ENCODE measurements around the gene UBE4A.
"Not testable (repeated sequence)": the region's sequence is repeated elsewhere in the genome, so short reads cannot be mapped to it uniquely, and the experiment has no call there.

The UBE4A gene

DNA sequence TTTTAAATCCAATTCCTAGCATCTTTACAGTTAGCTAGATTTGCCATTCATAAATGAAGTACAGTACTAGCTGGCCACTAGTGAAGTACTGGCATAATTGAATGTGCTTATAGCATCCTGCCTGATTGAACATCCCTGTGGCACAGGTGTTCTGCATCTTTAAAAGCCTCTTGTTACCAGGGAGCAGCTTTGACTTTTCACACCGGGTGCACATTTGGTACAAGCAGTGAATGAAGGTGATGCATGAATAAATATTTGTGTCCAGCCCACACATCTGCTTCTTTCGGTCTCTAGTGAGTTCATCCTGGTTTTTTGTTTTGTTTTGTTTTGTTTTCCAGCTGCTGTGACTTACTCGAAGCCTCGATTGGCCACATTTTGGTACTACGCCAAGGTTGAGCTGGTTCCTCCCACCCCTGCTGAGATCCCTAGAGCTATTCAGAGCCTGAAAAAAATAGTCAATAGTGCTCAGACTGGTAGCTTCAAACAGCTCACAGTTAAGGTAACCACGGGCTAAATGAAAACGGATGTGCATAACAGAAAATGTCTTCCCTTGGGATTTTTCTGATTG is 47.3 kb downstream of the UBE4A start:
- Mint-ChIP-seq H3K4me3 (no peak overlapping the region), H3K27ac (no peak overlapping the region), H3K9me3 (no peaks in the 10 kb centered on the region), H3K36me3 (peaks cover 43% of the 10 kb centered on the region), H3K27me3 (no peaks in the 10 kb centered on the region), H3K4me1 (peaks cover 57% of the 10 kb centered on the region)
- ATAC-seq, result no peak

DNA sequence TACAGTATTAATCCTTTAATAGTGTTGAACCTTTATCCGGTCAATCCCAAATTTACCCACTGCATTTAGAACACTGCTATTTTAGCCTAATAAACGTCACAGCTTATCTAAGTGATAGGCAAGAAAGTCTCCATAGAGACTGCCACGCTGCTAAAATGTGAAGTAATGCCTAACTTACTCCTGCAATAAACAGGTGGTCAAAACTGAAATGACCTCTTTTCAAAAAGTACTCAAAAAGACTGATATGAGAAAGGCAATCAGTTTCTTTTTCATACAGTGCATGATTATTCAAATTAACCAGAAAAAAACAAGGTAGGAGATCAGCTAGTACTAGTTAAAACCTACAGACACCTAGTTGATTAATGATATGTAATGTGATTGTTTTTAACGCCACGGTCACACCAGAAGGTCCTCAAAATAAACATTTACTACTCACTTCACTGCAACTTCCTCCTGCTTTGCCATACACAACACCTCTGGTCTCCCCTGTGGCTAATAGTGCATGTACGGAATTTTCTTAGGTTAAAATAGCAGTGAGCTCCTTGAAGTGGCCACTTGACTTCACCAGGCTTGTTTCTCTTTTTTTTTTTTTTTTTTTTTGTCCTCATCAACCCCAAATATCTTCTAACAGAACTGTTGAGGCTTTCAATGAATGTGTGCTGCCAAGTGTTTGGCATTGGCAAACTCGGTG is 50.8 kb downstream of the UBE4A start:
- H3K4me3 Mint-ChIP-seq, result no peak overlapping the region
- no peak for ATAC-seq
- no peaks in the 10 kb centered on the region for H3K9me3 Mint-ChIP-seq
- peaks cover 30% of the 10 kb centered on the region for H3K4me1 Mint-ChIP-seq
- peaks cover 43% of the 10 kb centered on the region for H3K36me3 Mint-ChIP-seq
- H3K27ac Mint-ChIP-seq, result peak overlapping the region; percentile 52
- H3K27me3 Mint-ChIP-seq, result no peaks in the 10 kb centered on the region

DNA sequence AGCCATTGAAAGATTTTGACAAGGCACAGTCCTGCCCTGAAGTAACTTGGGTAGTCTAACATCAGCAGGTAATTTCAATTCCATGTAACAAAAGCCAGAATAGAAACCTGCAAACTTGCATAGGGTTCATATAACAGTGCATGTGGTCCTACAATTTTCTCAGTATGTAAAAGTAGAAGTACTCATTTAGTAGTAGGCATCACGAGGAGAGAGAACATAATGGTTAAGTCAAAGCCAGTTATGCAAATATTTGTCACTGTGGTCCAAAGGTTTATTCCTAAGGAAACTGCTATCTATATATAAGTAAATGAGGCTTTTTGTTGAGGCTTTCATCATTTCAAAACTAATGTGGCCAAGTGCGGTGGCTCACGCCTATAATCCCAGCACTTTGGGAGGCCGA is 52.1 kb downstream of the UBE4A start:
- H3K27ac Mint-ChIP-seq, result peak overlapping the region; percentile 52
- no peak for ATAC-seq
- H3K4me3 Mint-ChIP-seq, result no peak overlapping the region
- H3K4me1 Mint-ChIP-seq, result peaks cover 16% of the 10 kb centered on the region
- H3K9me3 Mint-ChIP-seq, result no peaks in the 10 kb centered on the region
- H3K27me3 Mint-ChIP-seq, result no peaks in the 10 kb centered on the region
- peaks cover 39% of the 10 kb centered on the region for H3K36me3 Mint-ChIP-seq

DNA sequence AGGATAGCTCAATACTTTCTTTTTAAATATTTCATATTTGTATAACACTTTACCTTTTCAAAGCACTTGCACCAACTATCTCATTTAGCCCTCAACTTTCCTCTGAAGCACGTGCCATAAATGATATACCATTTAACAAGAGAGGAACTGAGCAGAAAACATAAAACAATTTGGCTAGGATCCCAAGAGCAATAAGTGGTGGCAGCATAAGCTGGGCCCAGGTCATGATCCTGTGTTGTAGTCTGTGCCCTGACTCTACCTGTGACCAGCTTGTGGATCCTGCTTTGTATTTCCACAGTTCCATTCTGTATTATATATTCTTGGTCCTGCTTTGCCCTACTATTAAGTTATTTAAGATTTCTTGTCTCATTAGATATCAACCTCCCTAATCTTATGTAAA is 53.5 kb downstream of the UBE4A start:
- H3K36me3 Mint-ChIP-seq, result peaks cover 30% of the 10 kb centered on the region
- no peak overlapping the region for H3K4me3 Mint-ChIP-seq
- no peaks in the 10 kb centered on the region for H3K27me3 Mint-ChIP-seq
- ATAC-seq, result no peak
- H3K4me1 Mint-ChIP-seq, result peaks cover 13% of the 10 kb centered on the region
- H3K9me3 Mint-ChIP-seq, result no peaks in the 10 kb centered on the region
- H3K27ac Mint-ChIP-seq, result no peak overlapping the region

DNA sequence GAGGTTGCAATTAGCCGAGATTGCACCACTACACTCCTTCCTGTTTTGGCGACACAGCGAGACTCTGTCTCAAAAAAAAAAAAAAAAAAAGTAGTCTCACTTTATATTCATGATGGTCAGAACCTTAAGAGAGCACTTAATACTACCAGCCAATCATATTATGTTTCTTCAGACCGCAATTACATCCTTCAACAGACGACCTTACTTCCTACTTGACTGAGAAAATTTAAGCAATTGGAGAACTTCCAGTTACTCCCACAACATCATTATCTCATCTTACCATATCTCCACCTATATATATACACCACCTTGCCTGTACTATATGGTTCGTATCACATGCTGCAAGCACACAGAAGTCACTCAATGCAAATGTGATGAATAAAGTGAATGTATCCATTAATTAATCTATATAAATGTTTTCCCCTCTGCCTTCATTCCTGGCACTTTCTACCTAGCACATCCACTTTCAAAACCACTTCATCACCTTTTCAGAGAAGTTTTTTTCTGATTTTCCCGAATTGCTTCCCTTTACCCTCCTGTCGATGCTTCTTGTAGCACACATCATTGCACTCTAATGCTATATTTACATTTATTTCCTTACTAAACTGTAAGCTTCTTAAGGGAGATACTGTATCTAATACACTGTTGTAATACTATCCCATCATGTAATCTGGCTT is 55.8 kb downstream of the UBE4A start:
- peaks cover 12% of the 10 kb centered on the region for H3K36me3 Mint-ChIP-seq
- peaks cover 7% of the 10 kb centered on the region for H3K4me1 Mint-ChIP-seq
- H3K4me3 Mint-ChIP-seq, result no peak overlapping the region
- no peaks in the 10 kb centered on the region for H3K9me3 Mint-ChIP-seq
- H3K27me3 Mint-ChIP-seq, result no peaks in the 10 kb centered on the region
- ATAC-seq, result no peak
- H3K27ac Mint-ChIP-seq, result no peak overlapping the region

GRCh38 chr11:118415739-118416068 is 56.3 kb downstream of the UBE4A start:
- Mint-ChIP-seq H3K9me3 (no peaks in the 10 kb centered on the region), H3K27me3 (no peaks in the 10 kb centered on the region), H3K4me1 (peaks cover 2% of the 10 kb centered on the region), H3K4me3 (no peak overlapping the region), H3K36me3 (peaks cover 7% of the 10 kb centered on the region), H3K27ac (no peak overlapping the region)
- no peak for ATAC-seq

DNA sequence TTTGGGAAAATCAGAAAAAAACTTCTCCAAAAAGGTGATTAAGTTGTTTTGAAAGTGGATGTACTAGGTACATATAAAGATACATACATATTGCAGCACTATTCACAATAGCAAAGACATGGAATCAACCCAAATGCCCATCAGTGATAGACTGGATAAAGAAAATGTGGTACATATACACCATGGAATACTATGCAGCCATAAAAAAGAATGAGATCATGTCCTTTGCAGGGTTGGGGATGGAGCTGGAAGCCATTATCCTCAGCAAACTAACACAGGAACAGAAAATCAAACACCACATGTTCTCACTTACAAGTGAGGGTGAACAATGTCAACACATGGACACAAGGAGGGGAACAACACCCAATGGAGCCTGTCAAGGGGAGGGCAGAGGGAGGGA is 57.5 kb downstream of the UBE4A start:
- H3K9me3 Mint-ChIP-seq, H3K27me3 Mint-ChIP-seq, H3K27ac Mint-ChIP-seq, H3K36me3 Mint-ChIP-seq, ATAC-seq, H3K4me1 Mint-ChIP-seq, H3K4me3 Mint-ChIP-seq: not testable (repeated sequence)

GRCh38 chr11:118417801-118418200 is 58.4 kb downstream of the UBE4A start:
- Mint-ChIP-seq H3K36me3 (no peaks in the 10 kb centered on the region), H3K9me3 (no peaks in the 10 kb centered on the region), H3K27ac (no peak overlapping the region), H3K4me1 (no peaks in the 10 kb centered on the region), H3K4me3 (no peak overlapping the region), H3K27me3 (no peaks in the 10 kb centered on the region)
- no peak for ATAC-seq

DNA sequence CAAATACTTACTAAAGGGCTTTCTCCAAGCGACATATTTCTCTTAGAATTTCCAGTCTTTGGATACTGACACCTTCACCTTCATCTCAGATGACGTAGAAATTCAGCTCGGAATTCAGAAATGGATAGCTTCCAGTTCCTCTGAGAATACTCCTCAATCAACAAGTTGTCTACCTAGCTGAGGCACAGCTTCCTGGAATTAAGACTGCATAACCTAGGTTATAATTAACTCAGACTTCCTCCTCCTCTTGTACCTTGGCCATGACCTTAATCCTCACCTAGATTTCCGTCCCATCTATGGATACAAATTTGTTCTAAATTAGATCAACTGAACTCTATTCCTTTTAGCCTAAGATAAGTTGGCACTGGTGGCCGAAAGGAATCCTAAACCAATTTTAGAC is 59.4 kb downstream of the UBE4A start:
- H3K27ac Mint-ChIP-seq, result no peak overlapping the region
- H3K9me3 Mint-ChIP-seq, result no peaks in the 10 kb centered on the region
- no peak for ATAC-seq

DNA sequence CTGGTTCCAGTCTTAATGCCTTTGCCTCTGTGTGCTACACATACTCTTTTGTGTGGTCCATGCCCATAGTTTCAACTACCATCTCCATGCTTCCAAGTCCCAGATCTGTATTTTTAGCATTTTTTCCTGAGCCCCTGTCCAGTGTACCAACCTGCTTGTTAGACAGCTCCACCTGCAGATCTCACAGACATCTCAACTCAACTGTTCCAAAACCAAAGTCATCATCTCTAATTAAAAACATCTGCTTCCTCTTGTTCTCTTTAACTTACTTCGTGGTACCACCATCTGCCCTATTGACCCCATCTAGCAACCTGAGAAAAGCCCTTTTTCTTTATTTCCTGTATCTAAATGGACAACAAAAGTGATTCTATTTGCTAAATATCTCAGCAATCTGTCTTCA is 68.3 kb downstream of the UBE4A start:
- Mint-ChIP-seq H3K36me3 (no peaks in the 10 kb centered on the region), H3K4me1 (peaks cover 11% of the 10 kb centered on the region), H3K9me3 (no peaks in the 10 kb centered on the region), H3K4me3 (no peak overlapping the region), H3K27me3 (no peaks in the 10 kb centered on the region), H3K27ac (no peak overlapping the region)
- ATAC-seq, result no peak

More for the DNA sequence above, 59.4 kb downstream of the UBE4A start:
- Mint-ChIP-seq H3K36me3 (no peaks in the 10 kb centered on the region), H3K4me3 (no peak overlapping the region), H3K27me3 (no peaks in the 10 kb centered on the region), H3K4me1 (no peaks in the 10 kb centered on the region)

- Mint-ChIP-seq H3K27ac (no peak overlapping the region), H3K4me3 (no peak overlapping the region), H3K4me1 (peaks cover 27% of the 10 kb centered on the region), H3K27me3 (no peaks in the 10 kb centered on the region), H3K9me3 (no peaks in the 10 kb centered on the region), H3K36me3 (no peaks in the 10 kb centered on the region)
- ATAC-seq, result no peak
Observed at GRCh38 chr11:118430956-118431355, 71.6 kb downstream of the UBE4A start.

DNA sequence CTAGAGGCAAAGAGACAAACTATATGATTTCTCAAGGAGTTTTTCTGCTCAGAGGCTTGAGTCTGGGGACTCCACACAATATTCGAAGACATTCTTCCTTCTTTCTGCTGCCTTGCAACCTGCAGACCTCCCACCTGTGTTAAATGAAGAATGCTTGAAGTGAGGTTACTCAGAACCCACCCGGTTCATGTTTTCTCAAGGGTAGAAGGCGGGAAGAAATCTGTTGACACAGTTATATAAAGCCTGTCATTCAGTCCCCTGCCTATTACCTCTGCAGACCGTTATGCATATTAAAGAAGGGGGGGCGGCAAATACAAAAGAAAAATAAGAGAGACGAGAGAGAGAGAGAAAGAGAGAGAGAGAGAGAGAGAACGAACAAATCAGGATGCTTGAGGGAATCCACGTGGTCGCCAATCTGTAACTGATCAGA is 74.7 kb downstream of the UBE4A start:
- H3K9me3 Mint-ChIP-seq, result no peaks in the 10 kb centered on the region
- no peaks in the 10 kb centered on the region for H3K27me3 Mint-ChIP-seq
- H3K36me3 Mint-ChIP-seq, result no peaks in the 10 kb centered on the region
- H3K27ac Mint-ChIP-seq, result no peak overlapping the region
- peak overlapping the region; percentile 97 for H3K4me3 Mint-ChIP-seq
- no peak for ATAC-seq
- peaks cover 38% of the 10 kb centered on the region for H3K4me1 Mint-ChIP-seq

DNA sequence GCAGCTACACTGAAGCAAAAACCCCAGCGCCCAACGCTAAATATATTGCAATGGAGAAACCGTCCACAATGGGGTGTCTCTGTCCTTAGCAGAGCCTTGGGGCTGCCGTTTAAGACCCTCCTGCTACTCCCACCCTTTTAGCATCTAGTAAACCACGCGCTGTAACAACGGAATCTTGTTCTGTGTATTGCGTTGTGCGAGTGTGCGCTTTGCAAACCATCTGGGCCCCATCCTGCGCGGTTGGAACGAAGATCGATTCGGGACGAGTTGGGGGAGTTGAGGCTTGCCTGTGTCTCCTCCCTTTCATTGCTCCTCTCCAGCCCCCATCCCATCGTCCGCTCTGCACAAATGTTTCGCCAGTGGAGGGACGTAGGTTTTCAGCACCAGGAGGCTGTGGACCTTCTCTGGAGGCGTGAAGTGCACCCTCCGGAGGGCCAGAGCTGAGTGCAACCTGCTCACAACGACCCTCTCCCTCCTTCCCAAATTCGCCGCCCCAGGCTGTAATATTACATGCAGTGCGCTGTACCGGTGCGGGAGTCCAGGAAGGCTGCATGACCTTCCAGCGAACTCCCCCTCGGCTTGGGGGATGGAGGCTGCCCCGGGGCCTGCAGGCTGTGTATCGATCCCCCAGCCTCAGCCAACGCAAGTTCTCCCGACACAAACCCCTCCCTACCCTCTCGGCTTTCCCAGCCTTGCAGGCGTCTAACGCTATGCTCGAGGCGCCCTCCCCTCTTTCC is 75.3 kb downstream of the UBE4A start:
- no peaks in the 10 kb centered on the region for H3K36me3 Mint-ChIP-seq
- no peak for ATAC-seq
- H3K4me3 Mint-ChIP-seq, result peak overlapping the region; percentile 97
- H3K4me1 Mint-ChIP-seq, result peaks cover 43% of the 10 kb centered on the region
- H3K27me3 Mint-ChIP-seq, result no peaks in the 10 kb centered on the region
- no peaks in the 10 kb centered on the region for H3K9me3 Mint-ChIP-seq
- peak overlapping the region; percentile 93 for H3K27ac Mint-ChIP-seq

DNA sequence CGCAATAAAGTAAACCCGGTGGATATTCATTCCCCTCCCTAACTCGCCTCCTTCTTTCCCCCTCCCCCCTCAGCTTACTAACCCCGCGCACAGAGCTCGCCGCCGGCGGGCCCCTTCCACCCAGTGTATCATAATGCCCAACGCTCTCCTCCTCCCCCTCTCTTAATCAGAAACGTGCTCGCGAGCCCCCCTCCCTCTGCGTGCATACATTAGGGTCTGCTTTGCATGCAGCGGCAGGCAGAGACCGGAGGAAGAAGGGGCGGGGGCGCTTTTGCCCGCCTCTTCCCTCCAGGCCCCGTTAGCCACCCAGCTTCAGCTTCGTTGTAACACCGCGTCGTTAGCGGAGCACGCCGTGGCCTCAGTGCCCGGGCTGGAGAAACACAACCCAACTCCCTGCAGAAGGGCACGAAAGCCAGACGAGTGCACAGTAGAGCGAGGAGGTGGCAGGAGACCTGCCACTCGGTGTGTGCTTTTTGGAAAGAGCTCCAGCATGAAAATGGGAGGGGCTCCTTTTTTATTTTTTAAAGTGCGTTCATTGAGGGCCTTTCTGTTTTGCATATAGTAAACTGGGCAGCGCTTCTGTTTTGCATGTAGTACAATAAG is 76.0 kb downstream of the UBE4A start:
- Mint-ChIP-seq H3K9me3 (no peaks in the 10 kb centered on the region), H3K36me3 (no peaks in the 10 kb centered on the region), H3K27me3 (no peaks in the 10 kb centered on the region), H3K27ac (peak overlapping the region; percentile 93), H3K4me1 (peaks cover 50% of the 10 kb centered on the region), H3K4me3 (peak overlapping the region; percentile 97)
- ATAC-seq, result peak; percentile 56

DNA sequence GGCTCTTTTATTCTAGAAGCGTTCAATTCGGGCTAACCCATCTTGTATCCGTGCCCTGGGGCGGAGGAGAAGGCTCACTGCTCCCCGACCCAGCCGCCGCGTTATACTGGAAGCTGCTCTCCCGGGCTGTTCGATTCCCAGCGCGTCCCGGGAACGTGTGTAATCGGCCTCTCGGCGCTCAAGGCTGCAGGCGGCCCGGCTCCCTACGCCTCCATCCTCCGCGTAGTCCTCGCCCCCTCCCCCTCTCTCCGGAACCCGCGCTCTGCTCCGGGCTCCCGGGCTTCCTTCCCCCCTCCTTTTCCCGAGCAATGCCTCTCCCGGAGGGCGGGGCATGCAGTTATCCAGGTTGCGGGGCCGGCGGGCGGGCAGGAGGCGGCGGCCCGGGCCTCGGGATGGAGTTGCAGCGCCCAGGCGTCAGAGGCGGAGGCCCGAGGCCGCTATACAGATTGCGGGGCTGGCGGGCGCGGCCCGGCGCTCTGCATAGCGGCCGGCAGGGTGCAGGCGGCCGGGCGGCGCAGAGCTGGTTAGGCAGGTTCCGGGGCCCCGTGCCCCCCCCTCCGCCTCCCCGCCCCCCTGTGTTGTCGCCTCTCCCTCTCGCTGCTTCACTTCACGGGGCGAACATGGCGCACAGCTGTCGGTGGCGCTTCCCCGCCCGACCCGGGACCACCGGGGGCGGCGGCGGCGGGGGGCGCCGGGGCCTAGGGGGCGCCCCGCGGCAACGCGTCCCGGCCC is 76.7 kb downstream of the UBE4A start, which contains the start of gene KMT2A:
Gene KMT2A (plus strand): TSS at position 600 of the 732 bp plus-strand sequence. CDS start 21 bp downstream, at position 621.
- H3K36me3 Mint-ChIP-seq, result no peaks in the 10 kb centered on the region
- H3K27me3 Mint-ChIP-seq, result no peaks in the 10 kb centered on the region
- peak within 1 kb of the TSS; percentile 97 for H3K4me3 Mint-ChIP-seq
- peak within 1 kb of the TSS; percentile 93 for H3K27ac Mint-ChIP-seq
- no peaks in the 10 kb centered on the region for H3K9me3 Mint-ChIP-seq
- H3K4me1 Mint-ChIP-seq, result peaks cover 56% of the 10 kb centered on the region
- ATAC-seq, result peak; percentile 86
